K562 (cell line): ENCODE results near the gene RCSD1. TPM values are rescaled to one million over a fixed set of nuclear protein-coding genes. Genes with fewer than 3 reads are reported as not detected.
A peak's percentile ranks its signal among the peaks of the same experiment; 100 is the strongest.

ENCODE experiments used
- CBFB ChIP-seq: sonication (generic); formaldehyde crosslinking; IDR thresholded peaks from 2 replicates; pipeline ENCODE4 v1.4.0; 2020; ENCODE audit warnings: mild to moderate bottlenecking, missing genetic modification reagents
- CEBPZ ChIP-seq: fragments of 150-350 bp; IDR thresholded peaks from 2 replicates; pipeline ENCODE4 v1.6.1; 2014; ENCODE audit warnings: low read depth, mild to moderate bottlenecking, low read length, borderline replicate concordance
- FIP1L1 ChIP-seq: fragments of 200-400 bp; formaldehyde crosslinking; IDR thresholded peaks from 2 replicates; pipeline ENCODE4 v1.6.1; 2018; ENCODE audit warnings: mild to moderate bottlenecking, low read depth, low read length; ENCODE audit not compliant: poor library complexity, severe bottlenecking
- HDAC1 ChIP-seq, 2 experiments: fragments of 450-650 bp; IDR thresholded peaks; 2 replicates each; pipeline ENCODE4 v1.6.1; 2016 to 2017; ENCODE audit warnings: inconsistent platforms in 1 of 2, mild to moderate bottlenecking in 1 of 2, moderate library complexity in 1 of 2
- MTA3 ChIP-seq: fragments of 450-650 bp; formaldehyde crosslinking; IDR thresholded peaks from 2 replicates; pipeline ENCODE4 v1.6.1; 2017; ENCODE audit warnings: mild to moderate bottlenecking, borderline replicate concordance
- NONO ChIP-seq, 2 experiments: fragments of 200-400 bp in 1 of 2; fragments of 450-650 bp in 1 of 2; formaldehyde crosslinking in 1 of 2; IDR thresholded peaks; 2 replicates each; pipeline ENCODE4 v1.6.1; 2017; ENCODE audit warnings: low read depth in 2 of 2, mild to moderate bottlenecking in 2 of 2, moderate library complexity in 2 of 2, low read length in 1 of 2
- RAD21 ChIP-seq, 2 experiments: fragments of 250-450 bp in 1 of 2; fragments of 450-650 bp in 1 of 2; sonication (Bioruptor Pico) in 1 of 2; formaldehyde crosslinking in 1 of 2; IDR thresholded peaks in 1 of 2; conservative IDR thresholded peaks in 1 of 2; 2 replicates each; pipeline versions ENCODE4 v1.4.0 to v1.8.0; 2020 to 2022; ENCODE audit warnings: mild to moderate bottlenecking in 2 of 2, moderate library complexity in 1 of 2
- SREBF2 ChIP-seq: sonication (generic); formaldehyde crosslinking; IDR thresholded peaks from 2 replicates; pipeline ENCODE4 v1.4.0; 2020; ENCODE audit warnings: mild to moderate bottlenecking, missing genetic modification reagents
- UBTF ChIP-seq, 2 experiments: IDR thresholded peaks; 2 replicates each; pipeline ENCODE4 v1.6.1; 2012; ENCODE audit warnings: improper control_type of control experiment in 2 of 2, low read depth in 2 of 2, low read length in 2 of 2, borderline replicate concordance in 1 of 2
- ZBTB1 ChIP-seq: sonication (generic); formaldehyde crosslinking; IDR thresholded peaks from 2 replicates; pipeline ENCODE4 v1.8.1; 2023; ENCODE audit warnings: missing genetic modification reagents, low read depth, mild to moderate bottlenecking, borderline replicate concordance
- ZBTB9 ChIP-seq: fragments of 450-650 bp; formaldehyde crosslinking; IDR thresholded peaks from 2 replicates; pipeline ENCODE4 v1.4.0; 2020; ENCODE audit warnings: mild to moderate bottlenecking, moderate library complexity
- ZNF263 ChIP-seq: sonication (generic); formaldehyde crosslinking; IDR thresholded peaks from 2 replicates; pipeline ENCODE4 v1.8.0; 2022; ENCODE audit warnings: mild to moderate bottlenecking, missing genetic modification reagents, borderline replicate concordance
- ZNF551 ChIP-seq: fragments of 250-450 bp; sonication (Bioruptor Pico); IDR thresholded peaks from 2 replicates; pipeline ENCODE4 v1.5.0; 2021; ENCODE audit warnings: mild to moderate bottlenecking, moderate library complexity
- ZNF644 ChIP-seq: fragments of 200-800 bp; sonication (Bioruptor generic); IDR thresholded peaks from 2 replicates; pipeline ENCODE4 v1.6.1; 2016; ENCODE audit warnings: low read depth, missing genetic modification characterization, missing compliant biosample characterization
- polyA plus RNA-seq, 8 experiments: library from polyadenylated mRNA; depleted of rRNA in 4 of 8; stranded (reverse) in 5 of 8; unstranded in 3 of 8; fragments of >200 nt; fragmentation: Nextera tagmentation in 2 of 8; fragmentation: Illumina TruSeq in 1 of 8; extraction: Ambion mirVana in 2 of 8; extraction: Trizol in 1 of 8; gene quantifications; 2 replicates each; pipeline versions ENCODE4 v1.2.1 to v1.2.3, GENCODE V29; 2011 to 2014; ENCODE audit warnings: inconsistent platforms in 1 of 8, missing spikeins in 1 of 8
- total RNA-seq, 7 experiments: library from RNA; depleted of rRNA in 6 of 7; stranded (reverse); fragments of >200 nt in 6 of 7; fragmentation: Illumina TruSeq in 2 of 7; extraction: Trizol in 2 of 7; gene quantifications; 2 replicates each; pipeline versions ENCODE4 v1.2.1 to v1.2.3, GENCODE V29; 2011 to 2021; ENCODE audit warnings: low replicate concordance in 1 of 7

The RCSD1 gene
- total and polyA plus RNA-seq, 9 of the 15 experiments (the other 6 are each of a cell fraction or from before 2014, with no cell fraction given) = 7.8 to 69.8 (median 45.3) TPM

- TF ChIP-seq MTA3 (no peak), NONO (IDR thresholded peaks at IDR 0.05; ENCODE audit: low read depth in 2 of 2, low read length in 1 of 2) (no peak), UBTF (IDR thresholded peaks at IDR 0.05; ENCODE audit: borderline replicate concordance in 1 of 2, low read depth in 2 of 2, low read length in 2 of 2) (0 out of 4 replicates have a peak, but pooled peaks of 1 of the 2 experiments have one; percentile 9), FIP1L1 (no peak), ZNF263 (CRISPR knock-in tag) (0 out of 2 replicates have a peak, but pooled peaks have one; percentile 7), SREBF2 (no peak), ZNF551 (CRISPR knock-in tag) (0 out of 2 replicates have a peak, but pooled peaks have one; percentile 24), RAD21 (CRISPR knock-in tag; conservative IDR thresholded peaks at IDR 0.05 in 1 of 2, IDR thresholded peaks at IDR 0.05 in 1 of 2) (no peak), ZNF644 (tag) (peak; percentile 29; the same call in 1 of the 2 replicates), HDAC1 (IDR thresholded peaks at IDR 0.05) (0 out of 4 replicates have a peak, but pooled peaks of 1 of the 2 experiments have one; percentile 10), ZBTB9 (no peak), ZBTB1 (CRISPR knock-in tag) (0 out of 2 replicates have a peak, but pooled peaks have one; percentile 12), CEBPZ (no peak), CBFB (CRISPR knock-in tag) (no peak)
- TF ChIP-seq, all 486 proteins: peak for 9
Observed at GRCh38 chr1:167631386-167631935, 1.4 kb downstream of the RCSD1 start (continued).
